GM10847 (cell line): Measurements from ENCODE around the gene UROD.
A peak's percentile ranks its signal among the peaks of the same experiment; 100 is the strongest.

Experiments used
- POLR2A ChIP-seq: IDR thresholded peaks from 2 replicates; pipeline ENCODE4 v1.6.1; 2011; ENCODE audit not compliant: insufficient read length; ENCODE audit errors: extremely low read depth

The UROD gene

GRCh38 chr1:45011837-45012638 is at the start of gene UROD:
UROD (plus strand) TSS chr1:45012254; CDS start chr1:45012266, 12 bp downstream.
- TF ChIP-seq POLR2A, result peak; percentile 69

- TF ChIP-seq POLR2A, result no peak
These were observed 49.3 kb upstream of the UROD start for GRCh38 chr1:44962729-44963128.

GRCh38 chr1:44964396-44964795 is 47.7 kb upstream of the UROD start:
- no peak for TF ChIP-seq POLR2A

GRCh38 chr1:44970317-44970716 is 41.7 kb upstream of the UROD start:
- no peak for TF ChIP-seq POLR2A

GRCh38 chr1:44973645-44974044 is 38.4 kb upstream of the UROD start:
- TF ChIP-seq POLR2A, result no peak

- no peak for TF ChIP-seq POLR2A
These were observed 35.8 kb upstream of the UROD start for GRCh38 chr1:44976252-44976651.

GRCh38 chr1:44985747-44986359 is 26.2 kb upstream of the UROD start:
- no peak for TF ChIP-seq POLR2A

- TF ChIP-seq POLR2A, result no peak
These were observed 23.4 kb upstream of the UROD start for GRCh38 chr1:44988531-44989156.

GRCh38 chr1:44994309-44994898 is 17.6 kb upstream of the UROD start:
- TF ChIP-seq POLR2A, result no peak

- TF ChIP-seq POLR2A, result no peak
These were observed 16.4 kb upstream of the UROD start for GRCh38 chr1:44995467-44996238.

- no peak for TF ChIP-seq POLR2A
These were observed 12.8 kb upstream of the UROD start for GRCh38 chr1:44999232-44999631.

- no peak for TF ChIP-seq POLR2A
These were observed 11.0 kb upstream of the UROD start for GRCh38 chr1:45001011-45001481.

GRCh38 chr1:45002650-45003645 is 9.1 kb upstream of the UROD start:
- TF ChIP-seq POLR2A, result no peak

GRCh38 chr1:45003741-45004140 is 8.3 kb upstream of the UROD start:
- no peak for TF ChIP-seq POLR2A
